ENCODE results near the gene CHAD.

- no peak for TF ChIP-seq CTCF (IDR thresholded peaks at IDR 0.05; ENCODE audit: low read depth, low read length, poor library complexity, severe bottlenecking)
- no peak for TF ChIP-seq EZH2phosphoT487 (IDR thresholded peaks at IDR 0.05; ENCODE audit: borderline replicate concordance, low read length)
Observed at GRCh38 chr17:50488880-50489279, 20.2 kb upstream of the CHAD start.

Data from DOHH2 (cell line).